ENCODE measurements around the gene PLEK2.
"Not testable (repeated sequence)": the region's sequence is repeated elsewhere in the genome, so short reads cannot be mapped to it uniquely, and the experiment has no call there.

PLEK2 gene

GRCh38 chr14:67411820-67412421 lies at the start of gene PLEK2:
PLEK2 (minus strand) TSS chr14:67412165; CDS start chr14:67412059, 106 bp downstream.
- DNase-seq: peak; percentile 60

GRCh38 chr14:67461341-67461985 lies 49.5 kb upstream of the PLEK2 start:
- no peak for DNase-seq

GRCh38 chr14:67459336-67459735 lies 47.4 kb upstream of the PLEK2 start:
- DNase-seq: no peak

- DNase-seq: no peak
Measured at GRCh38 chr14:67457782-67458181, 45.8 kb upstream of the PLEK2 start.

GRCh38 chr14:67456732-67457131 lies 44.8 kb upstream of the PLEK2 start:
- no peak for DNase-seq

- no peak for DNase-seq
Measured at GRCh38 chr14:67453575-67454300, 41.8 kb upstream of the PLEK2 start.

- DNase-seq: not testable (repeated sequence)
Measured at GRCh38 chr14:67451667-67452066, 39.7 kb upstream of the PLEK2 start.

GRCh38 chr14:67449096-67449495 lies 37.1 kb upstream of the PLEK2 start:
- no peak for DNase-seq

- no peak for DNase-seq
Measured at GRCh38 chr14:67447033-67447381, 35.0 kb upstream of the PLEK2 start.

GRCh38 chr14:67446371-67447032 lies 34.5 kb upstream of the PLEK2 start:
- DNase-seq: no peak

GRCh38 chr14:67444395-67444794 lies 32.4 kb upstream of the PLEK2 start:
- DNase-seq: no peak

GRCh38 chr14:67442139-67442906 lies 30.4 kb upstream of the PLEK2 start:
- DNase-seq: no peak

- no peak for DNase-seq
Measured at GRCh38 chr14:67441672-67442071, 29.7 kb upstream of the PLEK2 start.

GRCh38 chr14:67441256-67441655 lies 29.3 kb upstream of the PLEK2 start:
- no peak for DNase-seq

- DNase-seq: no peak
Measured at GRCh38 chr14:67440513-67440912, 28.5 kb upstream of the PLEK2 start.

GRCh38 chr14:67438969-67439368 lies 27.0 kb upstream of the PLEK2 start:
- DNase-seq: no peak

- DNase-seq: no peak
Measured at GRCh38 chr14:67436006-67436866, 24.3 kb upstream of the PLEK2 start.

GRCh38 chr14:67435603-67436002 lies 23.6 kb upstream of the PLEK2 start:
- no peak for DNase-seq

- no peak for DNase-seq
Measured at GRCh38 chr14:67432050-67432564, 20.1 kb upstream of the PLEK2 start.

GRCh38 chr14:67429510-67430205 lies 17.7 kb upstream of the PLEK2 start:
- DNase-seq: no peak

GRCh38 chr14:67428501-67429031 lies 16.6 kb upstream of the PLEK2 start:
- no peak for DNase-seq

Data from activated CD4-positive, alpha-beta T cell treated with anti-CD3 and anti-CD28 coated beads for 48 hours (primary cell).